ENCODE data around the gene SPDYC.
A peak's percentile ranks its signal among the peaks of the same experiment; 100 is the strongest.
"Not testable (repeated sequence)": the region's sequence is repeated elsewhere in the genome, so short reads cannot be mapped to it uniquely, and the experiment has no call there.

The SPDYC gene

DNA sequence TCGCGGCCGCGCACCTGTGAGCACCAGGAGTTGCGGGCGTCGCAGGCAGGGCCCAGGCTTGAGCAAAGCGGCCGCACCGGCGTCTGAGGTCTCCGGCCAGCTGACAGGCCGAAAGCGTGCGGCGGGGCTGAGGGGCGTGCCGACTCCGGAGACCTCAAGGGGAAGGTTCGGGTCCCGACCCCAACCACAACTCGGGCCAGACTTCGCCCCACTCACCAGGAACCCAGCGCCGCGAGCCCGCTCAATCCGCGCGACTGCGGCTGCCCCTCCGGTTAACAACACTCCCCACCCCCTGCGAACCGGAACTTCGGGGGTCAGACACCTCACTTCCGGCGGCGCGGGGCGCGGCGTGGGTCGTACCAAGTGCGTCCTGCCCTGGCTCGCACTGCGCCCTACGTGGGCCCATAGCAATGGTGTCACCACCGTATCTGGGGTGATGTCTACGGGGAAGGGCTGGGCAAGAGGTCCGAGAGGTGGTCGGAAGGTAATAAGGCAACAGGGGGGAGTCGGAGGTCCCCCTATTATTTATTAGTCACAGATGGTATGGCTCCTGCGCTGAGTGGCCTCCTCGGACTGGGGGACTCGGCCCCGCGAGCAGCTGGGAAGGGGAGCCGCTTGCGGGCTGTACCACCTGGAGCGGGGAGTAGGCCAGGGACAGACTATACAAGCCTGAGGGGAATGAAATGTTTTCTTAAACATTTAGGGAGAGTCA is 35.6 kb upstream of the SPDYC start, which contains the start of gene SYVN1:
TSS of gene SYVN1 (minus strand) at position 280 of the 712 bp plus-strand sequence. CDS start 918 bp downstream, outside the sequence.
- peak; percentile 76 for DNase-seq (ENCODE audit: low spot score)

GRCh38 chr11:65134952-65135632 is 34.9 kb upstream of the SPDYC start:
- peak; percentile 97 for DNase-seq (ENCODE audit: low spot score)

DNA sequence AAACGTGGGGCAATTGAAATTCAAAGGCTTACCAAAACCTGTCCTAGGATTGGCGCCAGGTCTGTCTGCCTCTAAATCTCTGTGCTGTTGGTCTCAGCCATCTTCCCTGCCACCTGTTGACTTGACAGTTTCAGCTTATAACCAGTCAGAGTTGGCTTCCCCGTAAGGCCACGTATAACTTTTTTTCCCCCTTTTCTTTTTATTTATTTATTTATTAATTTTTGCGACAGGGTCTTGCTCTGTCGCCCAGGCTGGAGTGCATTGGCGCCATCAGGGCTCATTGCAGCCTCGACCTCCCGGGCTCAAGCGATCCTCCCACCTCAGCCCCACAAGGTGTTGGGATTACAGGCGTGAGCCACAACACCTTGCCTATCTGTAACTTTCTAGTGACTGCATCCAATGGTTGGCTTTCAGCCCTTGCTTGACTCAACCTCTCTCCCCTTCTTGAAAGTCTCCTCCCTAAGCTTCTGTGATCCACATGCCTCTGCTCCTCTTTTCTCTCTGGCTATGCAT is 34.3 kb upstream of the SPDYC start:
- DNase-seq (ENCODE audit: low spot score): no peak

DNA sequence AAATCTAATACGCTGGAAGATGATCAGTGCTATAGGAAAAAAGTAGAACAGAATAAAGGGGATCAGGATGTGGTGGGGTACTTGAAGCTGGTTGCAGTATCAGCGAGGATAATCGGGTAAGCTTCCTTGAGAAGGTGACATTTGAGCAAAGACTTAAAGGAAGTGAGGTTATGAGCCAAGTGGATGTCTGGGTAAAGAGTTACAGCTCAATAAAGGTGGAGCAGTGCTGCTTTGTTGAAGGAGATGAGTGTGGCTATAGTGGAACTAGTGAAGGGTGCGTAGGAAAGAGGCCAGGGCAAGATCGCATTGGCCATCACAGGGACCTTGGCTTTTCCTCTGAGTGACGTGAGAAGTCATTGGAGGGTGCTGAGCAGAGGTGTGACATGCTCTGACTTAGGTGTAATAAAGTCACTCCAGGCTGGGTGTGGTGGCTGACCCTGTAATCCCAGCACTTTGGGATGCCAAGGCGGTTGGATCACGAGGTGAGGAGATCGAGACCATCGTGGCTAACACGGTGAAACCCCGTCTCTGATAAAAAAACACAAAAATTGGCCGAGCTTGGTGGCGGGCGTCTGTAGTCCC is 33.4 kb upstream of the SPDYC start:
- no peak for DNase-seq (ENCODE audit: low spot score)

DNA sequence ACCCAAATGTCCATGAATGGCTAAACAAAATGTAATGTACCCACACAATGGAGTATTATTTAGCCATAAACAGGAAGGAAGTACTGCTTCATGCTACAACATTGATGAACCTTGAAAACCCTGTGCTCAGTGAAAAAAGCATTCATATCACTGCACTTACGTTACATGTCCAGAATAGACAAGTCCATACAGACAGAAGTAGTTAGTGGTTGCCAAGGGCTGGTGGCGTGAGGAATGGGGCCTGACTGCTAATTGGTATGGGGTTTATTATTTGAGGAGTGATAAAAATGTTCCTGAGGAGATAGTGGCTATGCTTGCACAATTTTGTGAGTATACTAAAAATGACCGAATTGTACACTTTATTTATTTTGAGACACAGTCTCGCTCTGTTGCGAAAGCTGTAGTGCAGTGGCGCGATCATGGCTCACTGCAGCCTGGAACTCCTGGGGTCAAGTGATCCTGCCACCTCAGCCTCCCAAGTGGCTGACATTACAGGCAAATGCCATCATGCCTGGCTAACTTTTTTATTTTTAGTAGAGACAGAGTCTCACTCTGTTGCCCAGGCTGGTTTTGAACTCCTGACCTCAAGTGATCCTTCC is 28.0 kb upstream of the SPDYC start:
- DNase-seq (ENCODE audit: low spot score): no peak

- DNase-seq (ENCODE audit: low spot score): no peak
Observed at GRCh38 chr11:65147352-65148075, 22.5 kb upstream of the SPDYC start.

- DNase-seq (ENCODE audit: low spot score): no peak
Observed at GRCh38 chr11:65148657-65149056, 21.4 kb upstream of the SPDYC start.

GRCh38 chr11:65150131-65150508 is 19.9 kb upstream of the SPDYC start:
- DNase-seq (ENCODE audit: low spot score): not testable (repeated sequence)

GRCh38 chr11:65150509-65151299 is 19.3 kb upstream of the SPDYC start:
- peak; percentile 45 for DNase-seq (ENCODE audit: low spot score)

DNA sequence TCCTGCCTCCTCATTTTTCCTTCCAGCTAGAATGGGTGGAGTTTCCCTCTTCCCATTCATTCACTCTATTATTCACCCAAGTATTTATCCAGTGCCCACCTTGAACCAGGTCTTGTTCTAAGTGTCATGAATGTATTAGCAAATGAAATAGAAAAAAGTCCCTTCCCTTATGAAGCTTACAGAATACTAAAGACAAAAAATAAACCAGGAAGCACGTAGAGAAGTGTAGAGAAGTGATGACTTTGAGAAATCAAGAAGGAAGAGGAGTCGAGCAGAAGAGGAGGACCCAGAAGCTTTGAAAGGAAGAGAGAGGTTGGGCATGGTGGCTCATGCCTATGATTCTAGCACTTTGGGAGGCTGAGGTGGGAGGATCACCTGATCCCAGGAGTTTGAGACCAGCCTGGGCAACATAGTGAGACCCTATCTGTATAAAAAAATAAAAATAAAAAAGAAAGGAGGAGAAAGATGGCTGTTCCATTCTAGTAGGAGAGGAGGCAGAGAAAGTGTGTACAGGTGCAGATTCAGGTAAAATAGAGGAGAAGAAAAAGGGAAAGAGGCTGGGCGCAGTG is 18.6 kb upstream of the SPDYC start:
- no peak for DNase-seq (ENCODE audit: low spot score)

GRCh38 chr11:65152122-65152521 is 17.9 kb upstream of the SPDYC start:
- no peak for DNase-seq (ENCODE audit: low spot score)

DNA sequence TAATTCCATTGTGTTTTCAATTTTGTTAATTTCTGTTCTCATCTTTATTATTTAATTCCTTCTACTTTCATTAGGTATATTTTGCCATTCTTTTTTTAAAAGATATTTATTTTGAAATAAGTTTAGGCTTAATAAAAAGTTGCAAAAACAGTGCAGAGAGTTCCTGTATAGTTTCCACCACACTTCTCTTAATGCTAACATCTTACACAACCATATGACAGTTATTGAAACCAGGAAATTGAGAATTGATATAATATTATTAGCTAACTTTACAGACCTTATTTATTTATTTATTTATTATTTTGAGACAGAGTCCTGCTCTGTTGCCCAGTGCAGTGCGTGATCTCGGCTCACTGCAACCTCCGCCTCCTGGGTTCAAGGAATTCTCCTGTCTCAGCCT is 13.8 kb upstream of the SPDYC start:
- DNase-seq (ENCODE audit: low spot score): no peak

DNA sequence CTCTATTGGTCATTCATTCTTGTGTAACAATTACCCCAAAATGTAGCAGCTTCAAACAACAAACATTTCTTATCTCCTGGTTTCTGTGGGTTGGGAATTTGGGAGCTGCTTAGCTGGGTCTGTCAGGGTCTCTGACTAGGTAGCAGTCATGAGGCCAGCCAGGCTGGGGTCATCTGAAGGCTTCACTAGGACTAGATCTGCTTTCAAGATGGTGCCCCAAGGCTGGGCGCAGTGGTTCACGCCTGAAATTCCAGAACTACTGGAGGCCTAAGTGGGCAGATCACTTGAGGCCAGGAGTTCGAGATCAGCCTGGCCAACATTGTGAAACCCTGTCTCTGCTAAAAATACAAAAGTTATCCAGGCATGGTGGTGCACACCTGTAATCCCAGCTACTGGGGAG is 13.1 kb upstream of the SPDYC start:
- DNase-seq (ENCODE audit: low spot score): no peak

GRCh38 chr11:65157336-65157735 is 12.7 kb upstream of the SPDYC start:
- DNase-seq (ENCODE audit: low spot score): no peak

- DNase-seq (ENCODE audit: low spot score): no peak
Observed at GRCh38 chr11:65159012-65159411, 11.0 kb upstream of the SPDYC start.

- DNase-seq (ENCODE audit: low spot score): no peak
Observed at GRCh38 chr11:65160643-65161042, 9.4 kb upstream of the SPDYC start.

DNA sequence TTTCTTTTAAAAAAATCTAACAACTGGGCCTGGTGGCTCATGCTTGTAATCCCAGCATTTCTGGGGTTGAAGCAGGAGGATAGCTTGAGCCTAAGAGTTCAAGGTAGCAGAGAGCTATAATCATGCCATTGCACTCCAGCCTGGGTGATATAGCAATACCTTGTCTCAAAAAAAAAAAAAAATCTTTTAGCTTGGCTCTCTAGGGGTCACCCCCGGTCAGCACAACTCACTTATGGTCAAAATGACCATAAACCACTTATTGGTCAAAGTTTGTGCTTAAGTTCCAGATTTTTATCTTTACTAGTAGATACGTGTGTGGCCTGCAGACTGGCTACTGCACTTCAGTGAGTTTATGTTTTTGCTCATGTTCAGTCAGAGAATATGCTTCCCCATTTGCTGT is 6.3 kb upstream of the SPDYC start:
- no peak for DNase-seq (ENCODE audit: low spot score)

DNA sequence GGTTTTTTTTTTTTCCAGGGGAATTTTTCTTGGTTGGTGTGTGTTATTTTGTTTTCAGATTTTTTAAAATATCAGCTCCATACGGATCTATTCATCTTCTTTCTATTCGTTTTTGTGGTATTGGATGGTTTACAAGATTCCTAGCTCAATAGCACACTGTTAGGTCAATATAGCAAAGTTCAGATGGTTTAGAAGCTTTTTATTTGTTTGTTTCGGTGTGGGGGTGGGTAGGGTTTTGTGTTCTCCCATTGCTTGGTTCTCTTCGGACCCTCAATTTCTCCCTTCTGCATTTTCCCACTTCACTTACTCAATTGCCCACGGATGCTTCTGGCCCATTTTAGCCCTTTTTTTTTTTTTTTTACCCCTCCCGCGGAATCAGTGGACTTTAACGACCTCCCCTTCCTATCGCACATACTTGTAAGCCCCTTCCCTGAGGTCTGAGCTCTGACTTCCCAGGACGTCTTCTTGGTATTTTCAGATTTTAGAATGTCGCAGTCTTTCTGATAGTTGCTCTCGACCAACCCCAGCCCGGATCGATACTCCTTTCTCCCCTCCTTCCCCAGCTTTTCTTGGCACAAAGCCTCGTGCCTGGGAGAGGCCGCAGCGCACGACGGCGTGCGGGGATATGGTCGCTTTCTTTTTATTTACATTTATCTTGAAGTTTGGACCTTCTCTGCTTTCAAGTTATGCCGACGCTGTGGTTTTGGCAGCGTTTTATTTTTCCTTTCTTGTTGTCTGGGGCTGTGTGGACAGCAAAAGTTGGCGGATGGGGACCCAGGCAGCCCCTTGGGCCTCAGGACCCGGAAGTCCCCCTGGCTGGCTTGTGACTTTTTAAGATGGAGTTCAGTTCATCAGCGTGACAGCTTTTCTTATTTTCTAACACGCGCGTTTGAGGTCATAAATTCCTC is 4.4 kb upstream of the SPDYC start:
- DNase-seq (ENCODE audit: low spot score): no peak

DNA sequence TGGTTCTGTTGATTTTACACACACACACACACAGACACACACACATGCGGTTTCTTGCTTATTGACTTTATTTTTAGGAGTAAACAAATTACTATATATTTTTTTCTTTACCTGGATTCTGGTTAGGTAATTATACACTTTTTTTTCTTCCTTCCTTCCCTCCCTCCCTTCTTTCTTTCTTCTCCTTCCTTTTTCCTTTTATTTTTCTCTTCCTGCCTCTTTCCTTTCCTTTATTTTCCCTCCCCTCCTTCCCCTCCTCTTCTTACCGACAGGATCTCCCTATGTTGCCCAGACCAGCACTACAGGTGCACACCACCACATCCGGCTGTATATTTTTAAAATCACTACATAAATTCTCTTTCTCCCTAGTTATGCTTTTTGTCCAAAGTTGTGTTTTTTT is 3.1 kb upstream of the SPDYC start:
- no peak for DNase-seq (ENCODE audit: low spot score)

- DNase-seq (ENCODE audit: low spot score): no peak
Observed at GRCh38 chr11:65167656-65168055, 2.4 kb upstream of the SPDYC start.

Measured in COLO829 (cell line).